ENCODE measurements around the gene CRTC1. TPM values are rescaled to one million over a fixed set of nuclear protein-coding genes. Genes with fewer than 3 reads are reported as not detected.

CRTC1 gene, protein sequence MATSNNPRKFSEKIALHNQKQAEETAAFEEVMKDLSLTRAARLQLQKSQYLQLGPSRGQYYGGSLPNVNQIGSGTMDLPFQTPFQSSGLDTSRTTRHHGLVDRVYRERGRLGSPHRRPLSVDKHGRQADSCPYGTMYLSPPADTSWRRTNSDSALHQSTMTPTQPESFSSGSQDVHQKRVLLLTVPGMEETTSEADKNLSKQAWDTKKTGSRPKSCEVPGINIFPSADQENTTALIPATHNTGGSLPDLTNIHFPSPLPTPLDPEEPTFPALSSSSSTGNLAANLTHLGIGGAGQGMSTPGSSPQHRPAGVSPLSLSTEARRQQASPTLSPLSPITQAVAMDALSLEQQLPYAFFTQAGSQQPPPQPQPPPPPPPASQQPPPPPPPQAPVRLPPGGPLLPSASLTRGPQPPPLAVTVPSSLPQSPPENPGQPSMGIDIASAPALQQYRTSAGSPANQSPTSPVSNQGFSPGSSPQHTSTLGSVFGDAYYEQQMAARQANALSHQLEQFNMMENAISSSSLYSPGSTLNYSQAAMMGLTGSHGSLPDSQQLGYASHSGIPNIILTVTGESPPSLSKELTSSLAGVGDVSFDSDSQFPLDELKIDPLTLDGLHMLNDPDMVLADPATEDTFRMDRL
- total RNA-seq: 1 to 10 TPM; 5.9 to 6.4 TPM

DNA sequence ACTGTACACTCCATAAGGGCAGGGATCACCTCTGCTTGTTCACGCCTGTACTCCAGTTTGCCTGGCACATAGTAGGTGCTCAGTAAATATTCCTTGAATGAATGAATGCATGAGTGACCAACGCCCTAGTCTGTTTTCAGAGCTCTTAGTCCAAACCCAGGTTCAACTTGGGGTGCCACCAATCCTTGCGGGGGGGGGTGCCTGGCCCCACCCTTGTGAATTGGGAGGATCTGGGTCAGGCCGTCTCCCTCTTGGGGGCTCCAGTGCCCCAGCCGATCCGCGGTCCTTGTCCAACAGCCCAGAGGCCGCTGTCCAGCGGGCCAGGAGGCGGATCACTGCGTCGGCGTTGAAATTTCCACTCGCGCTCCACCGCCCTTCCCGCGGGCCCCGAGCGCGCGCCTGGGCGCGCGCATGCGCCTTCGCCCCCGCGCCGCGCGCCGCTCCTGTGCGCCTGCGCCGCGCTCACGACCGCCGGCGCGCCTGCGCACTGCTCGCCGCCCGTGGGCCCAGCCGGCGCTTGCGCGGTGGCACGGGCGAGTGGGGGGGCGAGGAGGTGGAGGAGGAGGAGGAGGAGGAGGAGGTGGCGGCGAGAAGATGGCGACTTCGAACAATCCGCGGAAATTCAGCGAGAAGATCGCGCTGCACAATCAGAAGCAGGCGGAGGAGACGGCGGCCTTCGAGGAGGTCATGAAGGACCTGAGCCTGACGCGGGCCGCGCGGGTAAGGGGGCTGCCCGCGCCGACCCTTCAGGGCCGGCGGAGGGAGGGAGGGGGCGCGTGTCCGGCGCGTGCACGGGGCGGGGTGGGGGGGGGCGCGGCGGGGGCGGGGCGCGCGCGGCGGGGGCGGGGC is at the start of gene CRTC1:
TSS of gene CRTC1 (plus strand) at position 572 of the 849 bp plus-strand sequence. CDS start at position 595, 23 bp downstream.
- peak within 1 kb of the TSS; percentile 78 for H3K4me3 Mint-ChIP-seq
- H3K4me1 Mint-ChIP-seq: peaks cover 17% of the 10 kb centered on the region
- peak within 1 kb of the TSS; percentile 82 for H3K27ac Mint-ChIP-seq
- CTCF ChIA-PET: interaction anchor here (0.9 to 1.8 kb wide), 4 partner anchors 95 to 231 kb away, joined by 3 to 5 read pairs (median 4); partner anchors contain the start of gene KXD1
- no peaks in the 10 kb centered on the region for H3K36me3 Mint-ChIP-seq
- H3K27me3 Mint-ChIP-seq: no peaks in the 10 kb centered on the region
- peak; percentile 94 for DNase-seq
- H3K9me3 Mint-ChIP-seq (ENCODE audit: low read depth): no peaks in the 10 kb centered on the region
- peak; percentile 90 for ATAC-seq

DNA sequence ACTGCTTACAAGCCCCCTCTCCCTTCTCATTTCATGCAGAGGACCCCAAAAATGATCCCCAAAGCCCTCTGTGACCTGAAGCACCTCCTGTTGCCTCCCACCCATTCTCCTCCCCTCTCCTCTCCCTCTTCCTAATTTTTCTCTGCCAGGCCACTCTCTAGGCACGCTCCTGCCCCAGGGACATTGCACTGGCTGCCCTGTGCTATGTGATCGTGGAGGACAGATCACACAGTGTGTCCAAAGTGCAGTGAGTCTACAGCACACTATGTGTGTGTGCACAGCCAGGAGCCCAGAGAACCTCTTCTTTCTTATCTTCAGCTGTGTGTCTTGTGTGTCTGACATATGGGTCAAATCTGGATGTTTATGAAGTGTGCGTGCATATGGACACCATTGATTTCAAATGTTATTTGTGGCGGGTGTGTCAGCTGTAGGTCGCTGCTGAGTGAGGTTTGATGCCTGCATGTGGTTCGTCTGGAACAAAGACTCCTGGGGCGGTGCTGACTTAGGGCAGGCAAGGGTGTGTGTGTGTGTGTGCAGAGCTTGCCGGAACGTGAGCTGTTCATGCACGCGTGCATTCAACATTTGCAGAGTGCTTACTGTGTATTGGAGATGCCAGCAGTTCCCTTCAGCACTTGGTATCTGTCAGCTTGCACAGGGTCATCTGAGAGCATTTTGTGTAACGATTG is 48.7 kb upstream of the CRTC1 start:
- Mint-ChIP-seq H3K4me3 (no peak overlapping the region), H3K4me1 (peaks cover 17% of the 10 kb centered on the region), H3K27me3 (peaks cover 7% of the 10 kb centered on the region), H3K27ac (no peak overlapping the region), H3K9me3 (ENCODE audit: low read depth) (no peaks in the 10 kb centered on the region), H3K36me3 (peaks cover 2% of the 10 kb centered on the region)
- no peak for ATAC-seq
- no peak for DNase-seq
- CTCF ChIA-PET: interaction anchor here (0.6 to 1.5 kb wide), 2 partner anchors 156 to 197 kb away, joined by 3 to 5 read pairs; partner anchors contain the start of gene UPF1

DNA sequence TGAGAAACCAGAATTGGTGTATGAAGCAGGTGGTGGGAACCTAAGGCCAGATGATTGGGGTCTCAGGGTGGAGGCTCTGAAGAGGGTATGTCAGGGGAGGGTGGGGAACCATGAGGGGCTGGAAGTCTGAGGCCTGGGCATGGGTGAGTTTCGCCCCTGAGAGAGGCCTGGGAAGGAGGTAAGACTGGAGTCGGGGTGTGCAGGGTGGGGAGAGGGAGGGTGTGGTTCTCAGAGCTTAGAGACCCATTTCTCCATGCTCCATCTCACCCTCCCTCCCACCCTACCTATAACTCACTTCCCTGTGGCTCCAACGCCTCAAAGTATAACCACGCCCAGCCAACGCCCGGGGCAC is 47.7 kb upstream of the CRTC1 start:
- DNase-seq (no peak), ATAC-seq (no peak)
- CTCF ChIA-PET: interaction anchor here (1.5 kb wide), 1 partner anchor 196 kb away, joined by 3 read pairs; the partner anchor contains the start of gene UPF1
- Mint-ChIP-seq H3K4me1 (peaks cover 19% of the 10 kb centered on the region), H3K9me3 (ENCODE audit: low read depth) (no peaks in the 10 kb centered on the region), H3K27me3 (peaks cover 7% of the 10 kb centered on the region), H3K27ac (peak overlapping the region; percentile 90), H3K4me3 (peak overlapping the region; percentile 83), H3K36me3 (peaks cover 2% of the 10 kb centered on the region)

DNA sequence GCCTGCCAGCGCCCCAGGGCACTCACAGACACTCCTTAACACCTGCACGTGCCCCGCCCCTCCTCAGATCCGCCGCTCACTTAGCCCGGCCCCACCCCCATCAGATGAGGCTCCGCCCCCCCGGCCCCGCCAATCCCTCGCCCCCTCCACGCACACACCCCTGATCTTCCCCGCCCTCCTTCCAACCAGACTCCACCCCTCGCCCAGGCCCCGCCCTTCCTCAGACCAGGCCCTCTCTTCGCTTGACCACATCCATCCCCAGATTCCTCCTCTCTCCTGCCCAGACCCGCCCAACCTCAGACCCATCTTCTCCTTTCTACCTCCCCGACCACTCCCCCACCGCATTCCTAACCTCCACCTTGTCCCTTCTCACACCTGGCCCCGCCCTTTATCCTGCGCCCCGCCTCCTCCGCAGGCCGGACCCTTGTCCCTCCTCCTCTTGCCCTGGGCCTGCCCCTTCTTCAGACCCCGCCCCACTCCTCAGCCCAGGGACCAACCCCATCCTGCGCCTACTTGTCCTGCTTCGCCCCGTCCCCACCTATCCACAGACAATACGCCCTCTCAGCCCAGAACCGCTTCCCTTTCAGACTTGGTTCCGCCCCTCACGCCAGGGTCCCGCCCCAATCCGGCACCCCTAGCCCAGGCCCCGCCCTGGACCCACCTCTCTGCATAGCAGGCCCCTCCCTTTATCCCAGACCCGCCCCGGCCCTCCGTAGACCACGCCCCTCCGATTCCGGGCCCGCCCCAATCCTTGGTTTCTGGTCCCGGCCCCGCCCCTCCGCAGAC is 47.1 kb upstream of the CRTC1 start:
- CTCF ChIA-PET: no interaction called here
- ATAC-seq (peak; percentile 94), DNase-seq (peak; percentile 99)
- no peaks in the 10 kb centered on the region for H3K9me3 Mint-ChIP-seq (ENCODE audit: low read depth)
- peaks cover 7% of the 10 kb centered on the region for H3K27me3 Mint-ChIP-seq
- H3K36me3 Mint-ChIP-seq: peaks cover 2% of the 10 kb centered on the region
- peak overlapping the region; percentile 83 for H3K4me3 Mint-ChIP-seq
- H3K4me1 Mint-ChIP-seq: peaks cover 19% of the 10 kb centered on the region
- H3K27ac Mint-ChIP-seq: peak overlapping the region; percentile 90

DNA sequence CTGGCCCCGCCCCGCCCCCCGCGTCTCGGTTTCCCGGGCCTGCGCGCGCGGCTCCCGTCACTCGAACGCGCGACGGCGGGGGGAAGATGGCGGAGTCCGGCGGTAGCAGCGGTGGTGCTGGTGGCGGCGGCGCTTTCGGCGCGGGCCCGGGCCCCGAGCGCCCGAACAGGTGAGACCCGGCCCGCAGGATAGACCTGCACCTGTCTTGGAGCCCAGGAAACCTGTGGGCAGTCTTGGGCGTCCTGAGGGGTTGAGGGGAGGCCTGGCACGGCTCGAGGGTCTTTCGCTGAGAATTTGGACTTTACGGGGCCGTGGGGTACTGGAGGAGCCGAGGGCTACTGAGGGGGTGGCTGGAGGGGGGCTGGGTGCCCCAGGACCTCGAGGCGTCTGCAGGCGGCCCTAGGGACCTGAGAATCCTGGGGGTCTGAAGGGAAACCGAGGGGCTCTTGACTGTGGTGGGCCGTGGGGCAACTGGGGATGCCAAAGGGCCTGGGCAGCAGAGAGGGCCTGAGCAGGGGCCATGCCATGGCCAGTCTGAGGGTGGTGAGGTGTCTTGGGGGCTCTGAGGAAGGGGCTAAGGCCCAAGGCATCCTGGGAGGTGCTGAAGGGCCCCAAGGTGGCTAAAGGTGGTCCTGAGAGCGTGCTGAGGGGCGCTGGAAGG is 46.4 kb upstream of the CRTC1 start, which contains the start of gene KLHL26:
TSS of gene KLHL26 (plus strand) at position 60 of the 661 bp plus-strand sequence. CDS start at position 87, 27 bp downstream.
- H3K9me3 Mint-ChIP-seq (ENCODE audit: low read depth): no peaks in the 10 kb centered on the region
- peaks cover 7% of the 10 kb centered on the region for H3K27me3 Mint-ChIP-seq
- DNase-seq: peak; percentile 44
- CTCF ChIA-PET: no interaction called here
- H3K27ac Mint-ChIP-seq: peak within 1 kb of the TSS; percentile 90
- ATAC-seq: no peak
- peaks cover 2% of the 10 kb centered on the region for H3K36me3 Mint-ChIP-seq
- H3K4me3 Mint-ChIP-seq: peak within 1 kb of the TSS; percentile 83
- peaks cover 19% of the 10 kb centered on the region for H3K4me1 Mint-ChIP-seq

DNA sequence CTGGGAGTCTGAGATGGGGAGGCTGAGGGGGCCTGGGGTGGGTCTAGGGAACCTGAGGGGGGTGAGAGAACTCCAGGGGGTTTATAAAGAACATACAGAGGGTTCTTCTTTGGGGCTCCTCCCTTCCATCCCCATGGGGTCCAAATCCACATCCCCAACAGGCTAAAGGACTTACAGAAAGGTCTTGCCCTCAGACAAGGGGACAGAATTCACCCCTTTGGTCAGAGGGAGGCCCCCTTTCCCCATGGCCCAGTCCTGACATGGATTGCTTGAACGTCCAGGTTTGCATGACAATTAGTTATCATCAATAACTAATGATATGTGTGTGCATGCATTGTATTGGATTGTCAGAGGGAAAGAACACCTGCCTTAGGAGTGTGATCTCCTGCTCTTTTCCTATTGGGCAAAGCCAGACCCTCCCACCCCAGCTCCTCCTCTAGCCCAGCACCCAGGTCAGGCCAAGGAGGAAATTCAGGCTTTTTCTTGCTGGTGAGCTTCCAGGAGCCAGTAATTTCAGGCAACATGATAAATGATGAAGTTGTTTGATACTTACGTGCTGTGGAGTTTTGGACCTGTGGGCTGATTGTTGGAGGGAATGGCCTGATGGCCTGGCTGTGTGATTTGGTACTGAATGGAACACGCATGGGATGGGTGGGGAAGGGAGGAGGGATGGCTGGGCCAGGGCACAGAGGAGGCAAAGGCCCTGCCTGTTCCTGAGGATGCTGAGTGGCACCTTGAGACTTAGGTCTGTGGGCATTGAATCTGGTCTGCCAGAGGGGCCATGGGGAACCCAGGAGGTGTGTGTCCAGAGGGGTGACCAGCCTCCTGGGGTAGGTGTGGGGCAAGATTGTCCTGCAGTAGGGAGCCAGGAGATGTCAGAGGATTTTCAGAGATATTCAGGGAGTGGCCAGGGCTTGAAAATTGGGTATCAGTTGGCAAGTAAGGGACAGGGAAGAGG is 45.5 kb upstream of the CRTC1 start:
- peak overlapping the region; percentile 76 for H3K27ac Mint-ChIP-seq
- CTCF ChIA-PET: no interaction called here
- peaks cover 19% of the 10 kb centered on the region for H3K4me1 Mint-ChIP-seq
- ATAC-seq: no peak
- peaks cover 2% of the 10 kb centered on the region for H3K36me3 Mint-ChIP-seq
- H3K9me3 Mint-ChIP-seq (ENCODE audit: low read depth): no peaks in the 10 kb centered on the region
- H3K4me3 Mint-ChIP-seq: peak overlapping the region; percentile 83
- peaks cover 7% of the 10 kb centered on the region for H3K27me3 Mint-ChIP-seq
- no peak for DNase-seq

DNA sequence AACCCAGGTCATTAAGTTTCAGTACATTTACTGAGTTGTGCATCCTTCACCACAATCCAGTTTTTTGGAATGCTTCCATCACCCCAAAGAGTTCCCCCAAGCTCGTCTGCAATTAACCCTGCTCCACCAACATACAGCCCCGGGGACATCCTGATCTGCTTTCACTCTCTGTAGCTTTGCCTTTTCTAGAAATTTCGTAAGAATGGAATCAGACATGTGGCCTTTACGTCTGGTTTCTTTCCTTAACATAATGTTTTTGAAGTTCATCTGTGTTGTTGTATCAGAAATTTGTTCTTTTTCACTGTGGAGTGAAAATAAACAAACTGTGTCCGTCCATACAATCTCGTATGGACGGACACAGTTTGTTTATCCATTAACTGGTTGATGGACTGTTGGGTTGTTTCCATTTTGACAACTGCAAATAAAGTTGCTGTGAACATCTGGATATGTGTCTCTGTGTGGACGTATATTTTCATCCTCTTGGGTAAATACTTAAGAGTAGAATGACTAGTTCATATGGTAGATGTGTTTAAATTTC is 43.7 kb upstream of the CRTC1 start:
- H3K36me3 Mint-ChIP-seq: peaks cover 2% of the 10 kb centered on the region
- CTCF ChIA-PET: interaction anchor here (0.7 kb wide), 1 partner anchor 226 kb away, joined by 3 read pairs; no protein-coding TSS in a partner anchor
- H3K4me1 Mint-ChIP-seq: peaks cover 23% of the 10 kb centered on the region
- H3K27ac Mint-ChIP-seq: no peak overlapping the region
- ATAC-seq (no peak), DNase-seq (no peak)
- peaks cover 1% of the 10 kb centered on the region for H3K27me3 Mint-ChIP-seq
- no peaks in the 10 kb centered on the region for H3K9me3 Mint-ChIP-seq (ENCODE audit: low read depth)
- H3K4me3 Mint-ChIP-seq: no peak overlapping the region

DNA sequence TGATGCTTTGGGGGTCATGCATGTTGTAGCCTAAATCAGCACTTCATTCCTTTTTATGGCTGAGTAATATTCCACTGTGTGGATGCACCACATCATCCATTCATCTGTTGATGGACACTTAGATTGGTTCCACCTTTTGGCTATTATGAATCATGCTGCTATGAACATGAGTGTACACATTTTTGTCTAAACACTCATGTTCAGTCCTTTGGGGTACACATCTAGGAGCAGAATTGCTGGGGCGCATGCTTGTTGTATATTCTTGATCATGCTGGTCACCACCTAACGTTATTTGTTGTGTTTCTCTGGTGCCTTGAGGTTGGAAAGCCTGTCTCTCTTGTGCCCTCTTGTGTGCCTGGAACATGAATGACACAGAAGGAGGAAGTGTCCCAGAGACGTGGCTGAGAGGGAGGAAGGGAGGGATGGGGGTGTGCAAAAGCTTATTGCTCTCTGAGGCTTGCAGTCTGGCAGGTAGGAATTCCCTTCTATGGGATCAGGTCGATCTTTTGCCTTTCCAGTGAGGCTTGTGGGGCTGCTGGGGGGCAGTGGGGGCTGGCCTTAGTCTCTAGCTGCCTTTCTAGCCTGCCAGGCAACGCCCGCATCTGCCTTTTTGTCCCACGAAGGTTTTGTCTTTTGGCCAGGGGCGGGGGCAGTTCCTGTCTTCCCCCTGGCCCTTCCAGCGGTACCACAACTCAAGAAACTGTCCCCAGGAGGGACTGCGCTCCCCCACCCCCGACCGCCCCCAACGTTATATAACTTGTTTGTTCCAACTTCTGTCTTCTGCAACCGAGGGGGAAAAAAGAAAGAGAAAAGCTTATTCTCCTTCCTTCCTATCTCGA is 39.1 kb upstream of the CRTC1 start:
- DNase-seq (no peak), ATAC-seq (no peak)
- Mint-ChIP-seq H3K4me1 (peaks cover 5% of the 10 kb centered on the region), H3K36me3 (no peaks in the 10 kb centered on the region), H3K4me3 (no peak overlapping the region), H3K27ac (no peak overlapping the region), H3K9me3 (ENCODE audit: low read depth) (no peaks in the 10 kb centered on the region), H3K27me3 (no peaks in the 10 kb centered on the region)
- CTCF ChIA-PET: no interaction called here

DNA sequence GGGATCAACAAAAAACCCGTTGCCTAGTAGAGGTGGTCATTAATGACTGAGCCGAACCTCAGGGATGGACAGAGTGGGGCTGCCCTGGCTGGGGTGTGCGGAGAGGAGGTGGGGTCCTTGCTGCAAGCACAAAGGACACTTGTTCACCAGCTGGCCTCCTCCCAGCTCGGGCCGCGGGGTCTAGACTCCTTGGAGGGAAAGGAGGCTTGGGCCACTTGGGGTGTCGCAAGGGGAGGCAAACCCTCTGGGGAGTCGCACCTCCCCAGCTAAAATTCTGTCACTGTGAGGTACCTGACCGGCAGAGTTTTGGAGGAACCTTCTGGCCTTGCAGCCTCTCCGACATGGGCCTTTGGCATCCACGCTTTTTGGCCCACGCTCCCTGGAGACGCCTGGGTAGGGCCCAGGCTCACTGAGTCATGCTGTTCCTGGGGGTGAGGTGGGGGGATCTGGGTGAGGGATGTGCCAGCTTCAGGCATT is 38.4 kb upstream of the CRTC1 start:
- H3K4me1 Mint-ChIP-seq: peaks cover 3% of the 10 kb centered on the region
- H3K9me3 Mint-ChIP-seq (ENCODE audit: low read depth): no peaks in the 10 kb centered on the region
- DNase-seq (no peak), ATAC-seq (no peak)
- H3K27me3 Mint-ChIP-seq: no peaks in the 10 kb centered on the region
- H3K36me3 Mint-ChIP-seq: no peaks in the 10 kb centered on the region
- no peak overlapping the region for H3K27ac Mint-ChIP-seq
- no peak overlapping the region for H3K4me3 Mint-ChIP-seq
- CTCF ChIA-PET: no interaction called here
